NT2/D1 (cell line): ENCODE data around the gene SHC3.

Experiments
- SUZ12 ChIP-seq: IDR thresholded peaks from 2 replicates; pipeline ENCODE4 v1.6.1; 2011; ENCODE audit not compliant: insufficient read length, insufficient read depth; ENCODE audit errors: extremely low read depth
- YY1 ChIP-seq: IDR thresholded peaks from 2 replicates; pipeline ENCODE4 v1.6.1; 2011; ENCODE audit not compliant: insufficient read length, insufficient read depth
- ZNF274 ChIP-seq: IDR thresholded peaks from 2 replicates; pipeline ENCODE4 v1.6.1; 2011; ENCODE audit warnings: mild to moderate bottlenecking, low read depth, low read length

DNA sequence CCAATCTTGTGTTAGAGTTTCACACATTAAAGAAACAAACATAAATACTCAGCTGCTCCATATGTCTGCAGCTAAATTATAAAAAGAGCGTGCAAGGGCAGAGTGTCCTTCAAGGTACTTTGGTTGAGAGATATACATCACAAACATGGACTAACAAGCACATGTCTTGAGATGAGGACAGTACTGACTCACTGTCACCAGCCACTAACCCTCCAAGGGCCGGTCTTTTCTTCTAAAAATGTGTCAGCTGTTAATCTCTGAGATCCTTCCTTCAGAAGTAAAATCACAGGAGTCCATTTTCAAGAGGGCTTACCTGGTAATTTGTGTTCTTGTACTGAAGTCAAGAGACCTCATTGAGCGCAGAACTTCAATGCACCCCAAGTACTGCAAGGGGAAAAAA lies 66.4 kb downstream of the SHC3 start:
- TF ChIP-seq YY1 (no peak), SUZ12 (no peak), ZNF274 (no peak)
